Lower lobe of right lung (tissue), 2 donors: Measurements from ENCODE around the gene IGFBP6. TPM values are rescaled to one million over a fixed set of nuclear protein-coding genes. Genes with fewer than 3 reads are reported as not detected.

Experiments
- ATAC-seq, 2 donors: fragments of 200-7000 bp; cut with Tn5 transposase; one replicate each; pipeline ENCODE4 v1.9.1; 2020 to 2022; ENCODE audit warnings: mild to moderate bottlenecking in 2 of 2, moderate library complexity in 2 of 2
- DNase-seq: peaks from one replicate; pipeline ENCODE4 v3.0.0-alpha.2; 2020
- H3K27ac ChIP-seq: fragments of 200-600 bp; one replicate; pipeline ENCODE4 v1.8.0; 2022
- H3K27me3 ChIP-seq: fragments of 200-600 bp; one replicate; pipeline ENCODE4 v1.8.0; 2022; ENCODE audit warnings: low read depth
- H3K36me3 ChIP-seq: fragments of 200-600 bp; one replicate; pipeline ENCODE4 v1.8.0; 2022; ENCODE audit warnings: mild to moderate bottlenecking
- H3K4me1 ChIP-seq: fragments of 200-600 bp; one replicate; pipeline ENCODE4 v1.8.0; 2022
- H3K4me3 ChIP-seq: fragments of 200-600 bp; one replicate; pipeline ENCODE4 v1.8.0; 2022; ENCODE audit warnings: mild to moderate bottlenecking
- H3K9me3 ChIP-seq: fragments of 200-600 bp; one replicate; pipeline ENCODE4 v1.8.0; 2022
- CTCF ChIP-seq: fragments of 200-600 bp; IDR thresholded peaks from one replicate; pipeline ENCODE4 v1.8.0; 2022; ENCODE audit warnings: antibody characterized with exemption, mild to moderate bottlenecking
- intact Hi-C: fragments of 100-400 bp; cut with DNase I; formaldehyde crosslinking; loops from one replicate; pipeline ENCODE4 v1.11.0; 2022
- total RNA-seq: library from RNA; stranded (reverse); fragmentation: NEBNext Ultra II Directional; extraction: Animal tissue kit (Norgen Biotek cat#: 25700); gene quantifications from one replicate; pipeline ENCODE4 v1.2.1, GENCODE V29; 2021
- donor health status: DM: no; HTN: yes; CAD: no; lungs with severe emphysema.

IGFBP6 gene
- total RNA-seq, 1 donor from 2014 or later = 58.5 TPM

GRCh38 chr12:53100466-53101151 is 3.1 kb downstream of the IGFBP6 start:
- no peak for TF ChIP-seq CTCF
- intact Hi-C loops = no loop called here
- H3K9me3 ChIP-seq = no peaks in the 10 kb centered on the region
- no peak overlapping the region for H3K4me3 ChIP-seq
- H3K27me3 ChIP-seq = no peaks in the 10 kb centered on the region
- DNase-seq (no peak), ATAC-seq (no peak)
- H3K36me3 ChIP-seq = no peaks in the 10 kb centered on the region
- H3K27ac ChIP-seq = no peak overlapping the region
- peaks cover 45% of the 10 kb centered on the region for H3K4me1 ChIP-seq

- TF ChIP-seq CTCF = no peak
These were observed 3.8 kb downstream of the IGFBP6 start for GRCh38 chr12:53101266-53101665.

GRCh38 chr12:53101931-53102781 is 4.7 kb downstream of the IGFBP6 start:
- no peak for TF ChIP-seq CTCF
- peaks cover 37% of the 10 kb centered on the region for H3K4me1 ChIP-seq
- no peaks in the 10 kb centered on the region for H3K27me3 ChIP-seq
- intact Hi-C loops = no loop called here
- DNase-seq (no peak), ATAC-seq (no peak)
- no peaks in the 10 kb centered on the region for H3K36me3 ChIP-seq
- no peak overlapping the region for H3K27ac ChIP-seq
- H3K4me3 ChIP-seq = no peak overlapping the region
- no peaks in the 10 kb centered on the region for H3K9me3 ChIP-seq

More at GRCh38 chr12:53101266-53101665, 3.8 kb downstream of the IGFBP6 start:
- intact Hi-C loops = no loop called here
- Histone ChIP-seq H3K27ac (no peak overlapping the region), H3K36me3 (no peaks in the 10 kb centered on the region), H3K4me3 (no peak overlapping the region), H3K9me3 (no peaks in the 10 kb centered on the region), H3K27me3 (no peaks in the 10 kb centered on the region), H3K4me1 (peaks cover 42% of the 10 kb centered on the region)
- DNase-seq = no peak
- no peak for ATAC-seq

- ATAC-seq (no peak), DNase-seq (no peak)
- intact Hi-C loops = no loop called here
- TF ChIP-seq CTCF = no peak
- Histone ChIP-seq H3K4me3 (no peak within 1 kb of the TSS), H3K9me3 (no peaks in the 10 kb centered on the region), H3K4me1 (peaks cover 33% of the 10 kb centered on the region), H3K27me3 (no peaks in the 10 kb centered on the region), H3K36me3 (no peaks in the 10 kb centered on the region), H3K27ac (no peak within 1 kb of the TSS)
These were observed 5.7 kb downstream of the IGFBP6 start, which contains the start of gene SOAT2 for GRCh38 chr12:53102883-53103807. TSS of gene SOAT2 (plus strand) at chr12:53103486. CDS start at chr12:53103578, 92 bp downstream.

DNA sequence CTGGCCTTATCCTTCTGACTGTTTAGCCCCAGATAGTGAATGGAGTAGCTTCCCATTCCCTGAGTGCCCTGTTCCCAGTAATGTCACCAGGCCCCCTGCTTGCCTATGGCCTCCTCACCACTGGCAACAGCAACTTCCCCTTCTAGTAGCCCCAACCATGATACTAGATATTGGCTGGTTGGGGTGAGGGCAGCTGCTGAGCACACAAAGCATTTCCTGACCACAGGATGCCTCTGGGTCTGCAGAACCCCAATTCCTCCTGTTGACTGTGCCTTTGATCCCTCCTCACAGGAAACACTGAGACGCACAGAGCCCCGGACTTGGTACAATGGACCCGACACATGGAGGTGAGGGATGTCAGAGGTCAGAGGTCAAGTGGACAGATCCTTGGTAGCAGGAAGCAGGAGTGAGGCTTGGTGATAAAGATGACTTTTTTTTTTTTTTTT is 6.4 kb downstream of the IGFBP6 start:
- H3K9me3 ChIP-seq = no peaks in the 10 kb centered on the region
- DNase-seq (no peak), ATAC-seq (peak in 1 of 2 donors; percentile 16)
- H3K27me3 ChIP-seq = no peaks in the 10 kb centered on the region
- TF ChIP-seq CTCF = no peak
- intact Hi-C loops = no loop called here
- H3K4me1 ChIP-seq = peaks cover 26% of the 10 kb centered on the region
- no peaks in the 10 kb centered on the region for H3K36me3 ChIP-seq
- no peak overlapping the region for H3K27ac ChIP-seq
- H3K4me3 ChIP-seq = no peak overlapping the region
